GM18498 (cell line): Measurements from ENCODE around the gene ZNFX1.

ENCODE experiments used
- ATAC-seq: cut with Tn5 transposase; IDR thresholded peaks from one replicate; pipeline ENCODE4 v1.9.1; 2021; ENCODE audit warnings: mild to moderate bottlenecking, moderate library complexity; ENCODE audit not compliant: unreplicated experiment

The ZNFX1 gene

DNA sequence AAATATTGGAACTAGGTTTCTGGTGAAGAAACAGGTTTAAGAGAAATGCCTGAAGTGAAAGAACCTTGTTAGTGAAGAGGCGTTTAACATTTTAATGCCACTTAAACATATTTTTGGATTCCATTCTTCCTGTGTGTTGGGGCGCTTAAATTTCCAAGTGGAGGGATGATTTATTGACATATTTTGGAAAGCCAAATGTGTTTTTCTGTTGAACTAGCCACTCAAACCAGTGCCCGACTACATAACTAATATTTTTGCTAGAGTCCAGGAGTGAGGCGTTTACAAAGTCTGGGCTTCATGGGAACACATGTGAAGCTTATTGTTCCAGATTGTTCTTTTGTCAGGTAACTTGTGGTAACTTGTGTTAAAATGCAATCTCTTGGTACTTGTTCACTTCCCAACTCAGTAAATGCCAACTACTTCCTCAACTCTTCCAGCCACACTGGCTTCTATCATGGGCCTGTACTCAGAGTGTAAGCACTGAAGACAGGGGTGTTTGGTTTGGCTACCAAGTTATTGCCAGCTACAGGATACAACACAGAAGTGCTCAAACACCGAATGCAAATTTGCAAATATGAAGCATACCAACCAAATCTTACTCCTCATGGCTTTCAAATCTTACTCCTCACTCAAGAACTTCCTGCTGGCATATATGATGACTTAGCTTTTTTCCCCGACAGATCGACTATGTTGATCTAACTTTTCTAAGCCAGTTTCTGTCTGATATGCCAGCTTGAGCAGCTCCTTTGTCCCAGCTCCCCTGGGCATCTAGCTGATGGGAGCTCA is 2.0 kb upstream of the ZNFX1 start:
- no peak for ATAC-seq

GRCh38 chr20:49278818-49279676 is 1.2 kb upstream of the ZNFX1 start:
- peak; percentile 2 for ATAC-seq

- ATAC-seq, result peak; percentile 0
Measured at GRCh38 chr20:49277786-49278035, 146 bp downstream of the ZNFX1 start.

GRCh38 chr20:49276961-49277785 is 684 bp downstream of the ZNFX1 start:
- ATAC-seq, result peak; percentile 0

- ATAC-seq, result no peak
Measured at GRCh38 chr20:49276161-49276960, 1.5 kb downstream of the ZNFX1 start.

DNA sequence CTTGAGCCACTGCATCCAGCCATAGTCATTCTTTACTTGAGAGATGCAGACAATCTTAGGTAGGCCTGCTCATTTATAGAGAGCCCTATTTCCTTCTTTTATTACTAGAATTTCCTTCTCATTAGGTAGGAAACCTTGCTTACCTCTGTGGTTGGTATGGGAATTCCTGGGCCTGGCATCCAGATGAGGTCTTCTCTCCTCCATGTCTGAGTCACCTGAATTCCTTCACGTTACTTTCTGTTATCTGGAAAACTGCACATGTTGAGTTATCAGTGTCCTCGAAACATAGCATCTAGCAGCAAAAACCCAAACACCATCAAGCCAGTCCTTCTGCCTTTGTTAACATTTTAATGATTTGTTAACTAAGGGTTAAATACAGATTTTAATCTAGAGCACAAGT is 2.2 kb downstream of the ZNFX1 start:
- ATAC-seq, result no peak

DNA sequence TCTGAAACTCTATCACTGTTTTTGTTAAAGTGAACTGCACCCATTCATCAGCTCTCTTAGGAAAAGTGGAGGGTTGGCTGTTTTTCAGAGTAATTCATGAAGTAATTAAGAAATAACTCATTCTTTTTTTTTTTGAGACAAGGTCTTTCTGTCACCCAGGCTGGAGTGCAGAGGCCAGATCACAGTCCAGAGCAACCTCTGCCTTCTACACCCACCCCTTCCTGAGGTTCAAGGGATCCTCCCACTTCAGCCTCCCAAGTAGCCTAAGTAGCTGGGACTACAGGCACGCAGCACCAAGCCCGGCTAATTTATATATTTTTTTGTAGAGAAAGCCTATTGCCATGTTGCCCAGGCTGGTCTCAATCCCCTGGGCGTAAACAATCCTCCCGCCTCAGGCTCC is 2.6 kb downstream of the ZNFX1 start:
- no peak for ATAC-seq

DNA sequence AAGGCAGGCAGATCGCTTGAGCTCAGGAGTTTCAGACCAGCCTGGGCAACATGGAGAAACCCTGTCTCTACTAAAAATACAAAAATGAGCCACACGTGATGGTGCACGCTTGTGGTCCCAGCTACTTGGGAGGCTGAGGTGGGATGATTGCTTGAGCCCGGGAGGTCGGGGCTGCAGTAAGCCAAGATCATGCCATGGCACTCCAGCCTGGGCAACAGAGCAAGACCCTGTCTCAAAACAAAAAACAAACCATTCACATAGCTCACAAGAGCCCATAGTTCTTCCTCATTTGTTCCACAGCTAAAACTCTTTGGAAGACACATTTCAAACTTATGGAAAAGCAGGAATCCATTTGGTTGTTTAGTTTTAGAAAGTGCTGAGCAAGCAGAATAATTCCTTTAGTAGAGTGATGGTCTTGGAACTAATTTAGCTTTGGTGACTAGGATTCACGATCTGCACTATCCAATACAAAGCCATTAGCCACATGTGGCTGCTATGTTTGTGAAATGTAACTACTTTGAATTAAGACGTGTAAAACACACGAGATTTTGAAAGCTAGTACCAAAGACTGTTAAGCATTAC is 4.1 kb downstream of the ZNFX1 start:
- no peak for ATAC-seq

DNA sequence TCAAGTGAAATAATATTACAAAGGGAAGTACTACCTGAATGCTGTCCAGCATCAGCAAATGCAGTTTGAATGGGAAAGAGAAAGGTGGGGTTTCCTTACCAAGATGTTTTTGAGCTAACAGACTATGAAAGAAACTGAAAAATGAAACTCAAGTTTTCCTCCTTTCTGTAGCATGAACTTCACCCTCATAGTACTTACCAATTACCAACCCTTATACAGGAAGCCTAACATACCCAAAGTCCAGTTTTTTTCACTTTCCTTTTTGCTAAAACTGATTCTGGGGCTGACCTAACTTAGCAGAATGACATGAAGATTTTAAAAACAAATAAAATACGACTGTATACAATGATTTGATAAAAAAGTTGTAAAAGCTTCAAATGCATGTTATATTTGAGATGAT is 5.2 kb downstream of the ZNFX1 start:
- ATAC-seq, result peak; percentile 50

- no peak for ATAC-seq
Measured at GRCh38 chr20:49270736-49271135, 7.1 kb downstream of the ZNFX1 start.

DNA sequence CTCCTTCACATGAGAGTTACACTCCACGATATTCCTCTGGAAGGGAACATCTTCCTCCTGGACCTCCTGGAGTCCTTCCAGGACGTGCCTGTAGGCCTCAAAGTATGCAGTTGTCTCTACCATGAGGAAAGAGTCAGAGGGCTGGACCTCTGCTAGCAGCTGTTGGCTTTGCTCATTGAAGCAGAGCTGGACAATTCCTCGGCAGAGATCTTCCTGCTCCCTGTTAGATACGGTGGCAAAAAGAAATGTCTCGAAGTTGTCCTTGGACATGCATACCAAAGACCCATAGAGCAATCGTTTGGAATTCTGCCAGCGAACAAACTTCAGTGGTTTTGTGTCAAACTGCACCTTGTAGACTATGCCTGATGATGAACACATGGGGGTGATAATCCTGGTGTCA is 7.7 kb downstream of the ZNFX1 start:
- no peak for ATAC-seq

- ATAC-seq, result peak; percentile 33
Measured at GRCh38 chr20:49268600-49269365, 9.1 kb downstream of the ZNFX1 start.

- ATAC-seq, result no peak
Measured at GRCh38 chr20:49267327-49267726, 10.5 kb downstream of the ZNFX1 start.

DNA sequence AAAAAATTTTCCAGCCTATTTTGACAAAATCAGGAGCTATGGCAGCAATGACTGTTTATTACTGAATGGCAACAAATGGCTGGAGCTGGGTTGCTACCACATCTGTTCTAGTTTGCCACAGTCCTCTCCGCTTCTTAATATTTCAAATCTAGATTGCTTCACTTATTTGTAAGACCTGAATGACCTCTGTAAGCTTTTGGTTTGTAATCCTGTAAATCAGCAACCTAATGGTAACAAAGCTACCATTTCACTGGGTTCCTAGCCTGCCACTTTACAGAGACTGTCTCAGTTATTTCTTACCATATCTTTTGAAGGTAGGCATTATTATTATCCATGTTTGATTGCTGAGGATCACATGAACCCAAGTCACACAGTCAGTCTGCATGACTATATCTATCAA is 15.4 kb downstream of the ZNFX1 start:
- no peak for ATAC-seq

GRCh38 chr20:49261173-49261572 is 16.7 kb downstream of the ZNFX1 start:
- ATAC-seq, result no peak

DNA sequence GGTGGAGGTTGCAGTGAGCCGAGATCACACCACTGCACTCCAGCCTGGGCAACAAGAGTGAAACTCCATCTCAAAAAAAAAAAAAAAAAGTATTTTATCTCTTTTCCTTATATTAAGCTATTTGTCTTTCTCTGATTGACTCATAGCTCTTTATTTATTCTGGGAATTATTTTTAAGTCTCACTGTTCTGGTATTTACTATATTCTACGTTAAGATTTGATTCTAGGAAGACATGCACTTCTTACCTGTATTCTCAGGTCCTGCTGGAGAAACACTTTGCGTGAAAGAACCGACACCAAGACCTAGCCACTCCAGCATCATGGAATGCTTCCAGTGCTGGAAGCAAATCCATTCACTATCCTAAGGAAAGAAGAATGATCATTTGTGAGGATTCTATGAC is 17.6 kb downstream of the ZNFX1 start:
- ATAC-seq, result no peak

GRCh38 chr20:49259799-49260198 is 18.1 kb downstream of the ZNFX1 start:
- no peak for ATAC-seq

DNA sequence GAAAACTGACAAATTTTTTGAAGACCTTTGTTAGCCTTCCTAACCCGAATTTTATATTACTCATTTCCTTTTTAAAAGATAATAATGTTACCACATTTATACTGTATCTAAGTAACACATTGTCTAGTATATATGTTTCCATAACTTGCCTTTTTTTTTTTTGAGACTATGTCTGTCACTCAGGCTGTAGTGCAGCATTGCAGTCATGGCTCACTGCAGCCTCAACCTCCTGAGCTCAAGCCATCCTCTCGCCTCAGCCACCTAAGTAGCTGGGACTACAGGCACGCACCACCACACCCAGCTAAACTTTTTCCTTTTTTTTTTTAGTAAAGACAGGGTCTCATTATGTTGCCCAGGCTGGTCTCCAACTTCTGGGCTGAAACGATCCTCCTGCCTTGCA is 18.6 kb downstream of the ZNFX1 start:
- no peak for ATAC-seq

DNA sequence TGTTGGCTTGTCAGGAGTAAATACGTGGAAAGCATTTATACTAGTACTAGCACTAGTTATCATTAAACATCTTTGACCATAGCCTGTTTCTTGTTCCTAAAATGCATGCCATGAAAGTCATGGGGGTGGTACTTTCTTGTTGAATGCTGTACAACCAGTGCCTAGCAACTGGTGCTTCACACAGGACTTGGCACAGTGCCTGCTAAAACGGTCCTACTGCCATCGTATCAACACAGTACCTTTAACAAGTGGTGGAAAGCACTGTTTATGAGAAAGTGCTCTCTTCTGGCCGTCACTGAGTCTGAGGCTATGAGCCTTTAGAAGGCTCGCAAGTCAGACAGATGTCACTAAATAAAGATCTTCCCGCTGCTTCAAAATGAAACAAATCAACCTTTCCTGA is 21.6 kb downstream of the ZNFX1 start:
- ATAC-seq, result no peak
